WI38 (cell line): ENCODE results near the gene ANKRD11.
"Not testable (repeated sequence)": the region's sequence is repeated elsewhere in the genome, so short reads cannot be mapped to it uniquely, and the experiment has no call there.

Experiments
- H3K4me3 ChIP-seq: 2 replicates; pipeline ENCODE4 v1.5.1; 2011; ENCODE audit warnings: low read depth, mild to moderate bottlenecking, control low read depth, low read length
- CTCF ChIP-seq: IDR thresholded peaks from 2 replicates; pipeline ENCODE4 v1.5.1; 2012; ENCODE audit warnings: low read depth, mild to moderate bottlenecking, control low read depth, low read length

The ANKRD11 gene

GRCh38 chr16:89434490-89434889, 55.9 kb downstream of the ANKRD11 start:
- no peak for TF ChIP-seq CTCF
- H3K4me3 ChIP-seq: no peak overlapping the region

- not testable (repeated sequence) for H3K4me3 ChIP-seq
Measured at GRCh38 chr16:89433363-89433984, 56.9 kb downstream of the ANKRD11 start.

- H3K4me3 ChIP-seq: peak overlapping the region; percentile 46
- TF ChIP-seq CTCF: no peak
Measured at GRCh38 chr16:89431630-89432029, 58.7 kb downstream of the ANKRD11 start.

- TF ChIP-seq CTCF: no peak
- peak overlapping the region; percentile 46 for H3K4me3 ChIP-seq
Measured at GRCh38 chr16:89431158-89431584, 59.2 kb downstream of the ANKRD11 start.

- peak overlapping the region; percentile 37 for H3K4me3 ChIP-seq
- no peak for TF ChIP-seq CTCF
Measured at GRCh38 chr16:89430436-89431157, 59.8 kb downstream of the ANKRD11 start.

GRCh38 chr16:89428605-89429004, 61.8 kb downstream of the ANKRD11 start:
- not testable (repeated sequence) for H3K4me3 ChIP-seq

GRCh38 chr16:89426736-89427530, 63.4 kb downstream of the ANKRD11 start:
- no peak overlapping the region for H3K4me3 ChIP-seq
- no peak for TF ChIP-seq CTCF

- no peak overlapping the region for H3K4me3 ChIP-seq
- TF ChIP-seq CTCF: no peak
Measured at GRCh38 chr16:89425523-89425922, 64.8 kb downstream of the ANKRD11 start.
